Lower leg skin (tissue), 4 donors: Measurements from ENCODE around the gene LANCL2. TPM values are rescaled to one million over a fixed set of nuclear protein-coding genes. Genes with fewer than 3 reads are reported as not detected.

Experiments
- DNase-seq, 2 donors: peaks; one replicate each; pipeline ENCODE4 v3.0.0-alpha.2; 2019; ENCODE audit warnings: low spot score in 2 of 2
- H3K4me3 ChIP-seq: fragments of 200-600 bp; sonication (generic); 2 replicates; pipeline ENCODE4 v1.5.1; 2017; ENCODE audit warnings: mild to moderate bottlenecking, low read depth; ENCODE audit not compliant: poor library complexity, severe bottlenecking
- POLR2A ChIP-seq, 2 donors: fragments of 450-650 bp; IDR thresholded peaks; one replicate each; pipeline ENCODE4 v1.6.1; 2016 to 2017; ENCODE audit warnings: antibody characterized with exemption in 2 of 2, mild to moderate bottlenecking in 1 of 2, moderate library complexity in 1 of 2
- WGBS, 2 donors: methylation state at CpG; one replicate each; pipeline ENCODE4 v1.1.5; 2018; 5-methylcytosine and 5-hydroxymethylcytosine counted together
- intact Hi-C: fragments of 100-400 bp; cut with DNase I; formaldehyde crosslinking; loops from one replicate; pipeline ENCODE4 v1.15.0; 2023; ENCODE audit warnings: low total_unique reads
- total RNA-seq, 4 donors: library from RNA; depleted of rRNA; stranded (reverse); fragments of >200 nt; gene quantifications; one replicate each; pipeline ENCODE4 v1.1.0, GENCODE V29; 2016
- TF ChIP-seq, protein P1 (sequence below), 3 donors: fragments of 450-650 bp; IDR thresholded peaks; one replicate each; pipeline ENCODE4 v1.5.1; 2016; ENCODE audit warnings: antibody characterized with exemption in 3 of 3, mild to moderate bottlenecking in 3 of 3, moderate library complexity in 2 of 3

The LANCL2 gene
- total RNA-seq, 4 donors from 2014 or later = 7.7 to 13.4 (median 11.4) TPM

DNA sequence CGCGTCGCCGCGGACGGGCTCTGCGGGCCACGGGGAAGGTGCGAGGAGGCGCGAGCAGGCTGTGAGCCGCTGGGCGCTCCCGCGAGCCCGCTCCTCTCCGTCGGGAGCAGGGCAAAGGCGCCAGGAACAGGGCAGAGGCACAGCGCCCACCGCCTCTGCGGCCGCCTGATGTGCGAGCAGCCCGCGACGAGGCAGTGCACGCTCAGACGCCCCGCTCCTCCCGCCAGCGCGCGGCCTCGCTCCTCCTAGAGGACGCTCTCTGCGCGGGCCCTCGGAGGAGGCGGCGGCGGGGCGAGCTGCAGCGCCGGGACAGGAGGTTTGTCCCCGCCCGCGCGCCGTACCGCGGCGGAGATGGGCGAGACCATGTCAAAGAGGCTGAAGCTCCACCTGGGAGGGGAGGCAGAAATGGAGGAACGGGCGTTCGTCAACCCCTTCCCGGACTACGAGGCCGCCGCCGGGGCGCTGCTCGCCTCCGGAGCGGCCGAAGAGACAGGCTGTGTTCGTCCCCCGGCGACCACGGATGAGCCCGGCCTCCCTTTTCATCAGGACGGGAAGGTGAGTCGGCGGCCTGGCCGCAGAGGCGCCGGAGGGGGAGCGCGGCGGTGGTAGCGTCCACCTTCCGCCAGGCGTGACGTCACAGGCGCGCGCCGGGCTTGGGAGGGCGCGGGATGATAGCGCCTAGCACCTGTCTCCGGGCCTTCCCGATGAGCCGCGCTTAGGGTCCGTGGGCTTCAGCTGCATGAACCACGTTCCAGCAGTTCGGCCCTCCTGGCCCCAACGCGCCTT, 731 bp downstream of the LANCL2 start:
- H3K4me3 ChIP-seq = peak overlapping the region; percentile 99
- DNase-seq = peak; percentile 91 to 98
- WGBS, 2 donors = 0% methylated on average over 65 to 76 of the region's 101 CpGs
- intact Hi-C loops = no loop called here
- TF ChIP-seq, protein P1, sequence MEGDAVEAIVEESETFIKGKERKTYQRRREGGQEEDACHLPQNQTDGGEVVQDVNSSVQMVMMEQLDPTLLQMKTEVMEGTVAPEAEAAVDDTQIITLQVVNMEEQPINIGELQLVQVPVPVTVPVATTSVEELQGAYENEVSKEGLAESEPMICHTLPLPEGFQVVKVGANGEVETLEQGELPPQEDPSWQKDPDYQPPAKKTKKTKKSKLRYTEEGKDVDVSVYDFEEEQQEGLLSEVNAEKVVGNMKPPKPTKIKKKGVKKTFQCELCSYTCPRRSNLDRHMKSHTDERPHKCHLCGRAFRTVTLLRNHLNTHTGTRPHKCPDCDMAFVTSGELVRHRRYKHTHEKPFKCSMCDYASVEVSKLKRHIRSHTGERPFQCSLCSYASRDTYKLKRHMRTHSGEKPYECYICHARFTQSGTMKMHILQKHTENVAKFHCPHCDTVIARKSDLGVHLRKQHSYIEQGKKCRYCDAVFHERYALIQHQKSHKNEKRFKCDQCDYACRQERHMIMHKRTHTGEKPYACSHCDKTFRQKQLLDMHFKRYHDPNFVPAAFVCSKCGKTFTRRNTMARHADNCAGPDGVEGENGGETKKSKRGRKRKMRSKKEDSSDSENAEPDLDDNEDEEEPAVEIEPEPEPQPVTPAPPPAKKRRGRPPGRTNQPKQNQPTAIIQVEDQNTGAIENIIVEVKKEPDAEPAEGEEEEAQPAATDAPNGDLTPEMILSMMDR (IDR thresholded peaks at IDR 0.05) = no peak
- peak in 1 of 2 donors; percentile 31 for TF ChIP-seq POLR2A (IDR thresholded peaks at IDR 0.05)

DNA sequence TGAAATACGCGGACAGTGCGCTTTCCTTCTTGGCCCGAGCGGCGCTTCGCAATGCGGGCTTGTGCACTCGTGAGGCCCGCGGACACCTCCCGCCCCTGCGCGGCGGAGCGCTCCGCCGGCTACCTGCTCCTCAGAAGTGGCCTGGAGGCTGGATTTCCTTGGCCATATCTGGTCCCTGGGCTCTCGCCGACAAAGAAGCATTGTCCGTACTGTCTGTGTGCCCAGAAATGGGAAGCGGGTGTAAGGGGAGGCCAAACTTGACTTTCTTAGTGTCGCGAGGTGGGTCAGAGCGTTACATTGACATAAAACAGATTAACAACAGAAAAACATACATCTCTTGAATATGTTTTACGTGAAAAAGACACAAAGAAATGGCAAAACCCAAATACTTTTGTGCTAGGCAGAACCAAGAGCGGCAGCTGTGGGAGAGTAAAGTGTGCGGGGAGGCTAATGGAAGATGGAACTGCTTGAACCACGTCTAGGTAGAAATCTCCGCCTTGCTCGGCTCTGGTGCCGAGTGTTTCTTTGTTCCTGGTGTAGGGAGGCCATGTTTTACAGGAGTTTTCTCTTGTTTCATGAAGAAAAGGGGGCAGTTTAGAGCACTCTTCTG, 1.4 kb downstream of the LANCL2 start:
- 0 to 1% methylated on average over 32 of the region's 32 CpGs for WGBS, 2 donors
- TF ChIP-seq, protein P1 (IDR thresholded peaks at IDR 0.05) = no peak
- no peak for TF ChIP-seq POLR2A (IDR thresholded peaks at IDR 0.05)
- no peak for DNase-seq
- peak overlapping the region; percentile 99 for H3K4me3 ChIP-seq
- intact Hi-C loops = no loop called here

DNA sequence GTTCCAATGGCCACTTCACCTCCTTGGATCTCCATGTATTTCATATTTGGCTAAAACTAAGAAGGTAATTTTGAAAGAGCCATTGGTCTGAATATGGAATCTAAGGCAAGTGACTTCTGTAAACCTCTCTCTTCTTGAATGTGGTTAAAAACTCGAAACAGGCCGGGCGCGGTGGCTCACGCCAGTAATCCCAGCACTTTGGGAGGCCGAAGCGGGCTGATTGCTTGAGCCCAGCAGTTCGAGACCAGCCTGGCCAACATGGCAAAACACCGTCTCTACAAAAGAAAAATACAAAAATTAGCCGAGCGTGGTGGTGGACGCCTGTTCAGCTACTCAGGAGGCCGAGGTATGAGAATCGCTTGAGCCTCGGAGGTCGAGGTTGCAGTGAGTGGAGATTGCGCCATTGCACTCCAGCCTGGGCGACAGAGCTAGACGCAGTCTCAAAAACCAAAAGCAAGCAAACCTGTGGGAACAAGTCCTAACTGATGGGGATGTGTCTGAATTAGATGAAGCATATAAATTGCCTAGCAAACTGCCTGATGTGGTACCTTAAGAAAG, 2.2 kb downstream of the LANCL2 start:
- intact Hi-C loops = no loop called here
- 85 to 87% methylated on average over 19 of the region's 19 CpGs for WGBS, 2 donors

DNA sequence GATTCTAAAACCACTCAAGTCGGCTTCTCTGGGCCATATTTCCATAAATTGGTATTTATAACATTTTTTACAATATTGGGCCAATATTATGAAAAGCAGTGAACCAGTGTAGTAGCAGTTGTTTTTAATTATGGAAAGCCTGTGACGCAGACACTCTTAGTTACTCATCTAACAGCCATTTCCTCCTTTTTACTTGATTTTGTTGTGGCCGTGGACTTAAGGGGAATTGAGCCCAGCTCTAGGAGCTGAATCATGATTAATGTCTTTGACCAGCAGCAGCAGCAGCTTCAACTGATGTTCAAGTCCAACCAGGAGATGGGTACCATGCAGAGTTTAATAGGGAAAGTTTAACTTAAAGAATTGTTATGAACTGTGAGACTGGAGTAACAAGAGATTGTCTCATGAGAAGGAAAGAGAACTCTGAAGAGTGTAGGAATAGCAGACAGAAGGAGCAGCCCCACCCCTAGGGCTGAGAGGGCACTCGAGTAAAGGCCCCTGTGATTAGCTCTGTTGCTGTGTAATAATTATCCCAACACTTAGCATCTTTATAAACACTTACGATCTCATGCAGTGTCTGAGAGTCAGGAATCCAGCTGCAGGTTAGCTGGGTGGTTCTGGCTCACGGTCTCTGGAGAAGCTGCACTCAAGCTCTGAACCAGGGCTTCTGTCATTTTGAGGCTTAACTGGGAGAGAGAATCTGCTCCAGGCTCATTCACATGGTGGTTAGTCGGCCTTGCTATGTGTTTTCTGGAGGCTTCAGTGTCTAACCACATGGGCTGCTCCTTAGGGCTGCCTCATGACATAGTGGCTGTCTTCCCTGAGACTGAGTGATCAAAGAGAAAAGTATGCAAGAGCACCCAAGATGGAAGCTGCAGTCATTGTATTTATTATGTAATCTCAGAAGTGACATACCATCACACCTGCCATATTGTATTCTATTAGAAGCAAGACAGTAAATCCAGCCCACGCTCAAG, 4.6 kb downstream of the LANCL2 start:
- no peak for TF ChIP-seq POLR2A (IDR thresholded peaks at IDR 0.05)
- TF ChIP-seq, protein P1 (IDR thresholded peaks at IDR 0.05) = no peak
- no peak overlapping the region for H3K4me3 ChIP-seq
- WGBS, 2 donors = 69 to 73% methylated on average over 8 of the region's 8 CpGs
- intact Hi-C loops = no loop called here
- no peak for DNase-seq

More for the DNA sequence above, 2.2 kb downstream of the LANCL2 start:
- no peak overlapping the region for H3K4me3 ChIP-seq
- no peak for TF ChIP-seq POLR2A (IDR thresholded peaks at IDR 0.05)
- TF ChIP-seq, protein P1 (IDR thresholded peaks at IDR 0.05) = no peak
- DNase-seq = no peak

DNA sequence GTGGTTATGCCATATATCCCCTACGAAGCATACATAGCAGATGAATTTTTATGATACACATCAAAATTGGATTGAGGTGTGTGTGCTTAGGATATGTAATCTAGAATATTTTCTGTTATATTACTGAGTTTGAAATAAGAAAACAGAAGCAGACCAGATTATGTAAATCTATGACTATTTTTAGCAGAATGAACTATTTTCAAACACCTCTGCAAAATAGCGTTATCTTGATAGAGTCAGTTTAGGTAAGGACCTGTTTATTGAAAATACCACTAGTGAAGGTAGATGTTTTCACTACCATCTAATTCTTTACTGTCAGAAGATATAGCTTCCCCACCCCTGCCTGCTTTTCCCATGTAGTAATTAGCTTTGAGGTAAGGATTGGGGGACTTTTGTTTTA, 9.1 kb downstream of the LANCL2 start:
- DNase-seq = no peak
- TF ChIP-seq, protein P1 (IDR thresholded peaks at IDR 0.05) = no peak
- no peak for TF ChIP-seq POLR2A (IDR thresholded peaks at IDR 0.05)
- WGBS, 2 donors = 95% methylated on average over 2 of the region's 2 CpGs
- no peak overlapping the region for H3K4me3 ChIP-seq
- intact Hi-C loops = no loop called here
